HG03196 (cell line): ENCODE measurements around the gene TMEM98.
"Not testable (repeated sequence)": the region's sequence is repeated elsewhere in the genome, so short reads cannot be mapped to it uniquely, and the experiment has no call there.

Experiments
- ATAC-seq: cut with Tn5 transposase; IDR thresholded peaks from one replicate; pipeline ENCODE4 v1.9.1; 2021; ENCODE audit not compliant: unreplicated experiment

TMEM98 gene

GRCh38 chr17:32941419-32942032 is 13.6 kb downstream of the TMEM98 start:
- no peak for ATAC-seq

- ATAC-seq = no peak
These were observed 15.3 kb downstream of the TMEM98 start for GRCh38 chr17:32943206-32943605.

- no peak for ATAC-seq
These were observed 15.8 kb downstream of the TMEM98 start for GRCh38 chr17:32943647-32944191.

- ATAC-seq = no peak
These were observed 16.5 kb downstream of the TMEM98 start for GRCh38 chr17:32944248-32945020.

GRCh38 chr17:32946375-32947135 is 18.6 kb downstream of the TMEM98 start:
- no peak for ATAC-seq

- ATAC-seq = no peak
These were observed 19.8 kb downstream of the TMEM98 start for GRCh38 chr17:32947736-32948135.

GRCh38 chr17:32949181-32949580 is 21.2 kb downstream of the TMEM98 start:
- no peak for ATAC-seq

GRCh38 chr17:32952491-32952890 is 24.5 kb downstream of the TMEM98 start:
- ATAC-seq = not testable (repeated sequence)

- ATAC-seq = no peak
These were observed 25.1 kb downstream of the TMEM98 start for GRCh38 chr17:32953045-32953444.

GRCh38 chr17:32953857-32954256 is 25.9 kb downstream of the TMEM98 start:
- no peak for ATAC-seq

GRCh38 chr17:32954477-32954876 is 26.5 kb downstream of the TMEM98 start:
- ATAC-seq = no peak

- no peak for ATAC-seq
These were observed 27.2 kb downstream of the TMEM98 start for GRCh38 chr17:32955155-32955554.

GRCh38 chr17:32956240-32956970 is 28.5 kb downstream of the TMEM98 start:
- no peak for ATAC-seq

GRCh38 chr17:32958418-32958817 is 30.5 kb downstream of the TMEM98 start:
- ATAC-seq = no peak

- no peak for ATAC-seq
These were observed 32.9 kb downstream of the TMEM98 start for GRCh38 chr17:32960815-32961214.

- no peak for ATAC-seq
These were observed 34.4 kb downstream of the TMEM98 start for GRCh38 chr17:32962320-32962711.

GRCh38 chr17:32964541-32964940 is 36.6 kb downstream of the TMEM98 start:
- no peak for ATAC-seq

- not testable (repeated sequence) for ATAC-seq
These were observed 41.3 kb downstream of the TMEM98 start for GRCh38 chr17:32969231-32969630.

GRCh38 chr17:32970281-32970680 is 42.3 kb downstream of the TMEM98 start:
- ATAC-seq = no peak

GRCh38 chr17:32971171-32971570 is 43.2 kb downstream of the TMEM98 start:
- no peak for ATAC-seq

GRCh38 chr17:32976131-32976530 is 48.2 kb downstream of the TMEM98 start:
- ATAC-seq = no peak
